Fibroblast of villous mesenchyme (primary cell): ENCODE results near the gene MYOZ3. TPM values are rescaled to one million over a fixed set of nuclear protein-coding genes. Genes with fewer than 3 reads are reported as not detected.

ENCODE experiments used
- DNase-seq: peaks from one replicate; pipeline ENCODE4 v3.0.0-alpha.2; 2010; ENCODE audit warnings: low read depth
- H3K4me3 ChIP-seq: 2 replicates; pipeline ENCODE4 v1.5.1; 2011; ENCODE audit warnings: low read depth, mild to moderate bottlenecking, low read length
- CTCF ChIP-seq: IDR thresholded peaks from 2 replicates; pipeline ENCODE4 v1.5.1; 2012; ENCODE audit warnings: low read depth, mild to moderate bottlenecking, low read length; ENCODE audit not compliant: insufficient read depth
- total RNA-seq: library from RNA; depleted of rRNA; stranded (reverse); fragments of >200 nt; gene quantifications from 2 replicates; pipeline ENCODE4 v1.2.3, GENCODE V29; 2012

The MYOZ3 gene
- under 0.01 TPM in 2 replicates for total RNA-seq

GRCh38 chr5:150661086-150661485, at the start of gene MYOZ3:
TSS of gene MYOZ3 (plus strand) at chr5:150661251. CDS start at chr5:150662942, 1,691 bp downstream.
- DNase-seq = no peak
- no peak within 1 kb of the TSS for H3K4me3 ChIP-seq
- TF ChIP-seq CTCF = no peak

GRCh38 chr5:150612405-150612804, 48.6 kb upstream of the MYOZ3 start:
- no peak for TF ChIP-seq CTCF
- H3K4me3 ChIP-seq = no peak overlapping the region
- no peak for DNase-seq

GRCh38 chr5:150612905-150613670, 48.0 kb upstream of the MYOZ3 start:
- no peak overlapping the region for H3K4me3 ChIP-seq
- no peak for DNase-seq
- TF ChIP-seq CTCF = no peak

- no peak for DNase-seq
- peak; percentile 13 for TF ChIP-seq CTCF
- no peak overlapping the region for H3K4me3 ChIP-seq
Measured at GRCh38 chr5:150613991-150614660, 46.9 kb upstream of the MYOZ3 start.

- TF ChIP-seq CTCF = no peak
- no peak for DNase-seq
- H3K4me3 ChIP-seq = no peak overlapping the region
Measured at GRCh38 chr5:150614661-150615060, 46.4 kb upstream of the MYOZ3 start.

- no peak for DNase-seq
- no peak overlapping the region for H3K4me3 ChIP-seq
- no peak for TF ChIP-seq CTCF
Measured at GRCh38 chr5:150615141-150615699, 45.8 kb upstream of the MYOZ3 start.
